Stomach (tissue), 4 donors: Measurements from ENCODE around the gene BRD9.

Experiments
- EP300 ChIP-seq: sonication (generic); formaldehyde crosslinking; IDR thresholded peaks from one replicate; pipeline ENCODE4 v1.6.1; 2017; ENCODE audit warnings: antibody characterized with exemption
- POLR2A ChIP-seq, 4 donors: fragments of 450-650 bp; IDR thresholded peaks; one replicate each; pipeline ENCODE4 v1.6.1; 2016; ENCODE audit warnings: antibody characterized with exemption in 4 of 4, control low read depth in 2 of 4, mild to moderate bottlenecking in 1 of 4, moderate library complexity in 1 of 4
- POLR2AphosphoS5 ChIP-seq, 3 donors: sonication (generic); formaldehyde crosslinking; IDR thresholded peaks; one replicate each; pipeline ENCODE4 v1.6.1; 2016; ENCODE audit warnings: antibody characterized with exemption in 3 of 3
- TF ChIP-seq, protein P1 (sequence below), 7 experiments: fragments of 450-650 bp in 4 of 7; fragments of 200-600 bp in 3 of 7; sonication (generic) in 3 of 7; IDR thresholded peaks; one replicate each; pipeline ENCODE4 v1.5.1; 2016 to 2019; ENCODE audit warnings: antibody characterized with exemption in 7 of 7, control low read depth in 2 of 7, mild to moderate bottlenecking in 1 of 7

DNA sequence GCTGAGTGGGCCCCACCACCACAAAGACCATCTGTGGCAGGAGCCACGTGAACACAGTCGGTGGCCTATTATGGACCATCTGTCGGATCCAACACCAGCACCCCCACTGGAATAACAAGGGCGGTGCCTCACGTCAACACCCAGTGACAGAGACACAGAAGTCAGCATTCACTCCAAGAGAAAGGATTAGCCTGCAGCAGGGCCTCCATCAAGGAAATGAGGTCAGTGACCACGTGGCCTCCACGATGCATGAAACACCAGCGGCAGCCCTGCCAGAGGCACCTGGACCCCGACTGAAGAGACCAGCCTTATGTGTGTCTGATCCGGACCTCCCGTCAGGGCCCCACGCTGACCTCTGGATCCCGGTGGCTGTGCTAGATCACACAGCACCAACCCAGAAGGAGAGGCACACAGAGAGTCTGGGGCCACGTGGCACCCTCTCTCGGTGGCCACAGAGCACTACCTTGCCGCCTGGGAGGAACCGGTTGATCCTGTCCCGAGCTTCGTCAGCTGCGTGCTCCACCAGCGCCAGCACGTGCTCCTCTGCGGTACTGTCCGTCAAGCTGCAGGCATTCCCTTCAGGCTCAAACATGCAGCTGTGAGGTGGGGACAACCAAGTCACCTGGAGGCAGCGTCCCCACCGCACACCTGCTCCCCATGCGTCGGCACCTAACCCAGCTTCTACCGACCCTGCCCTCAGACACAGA is 9.0 kb downstream of the BRD9 start:
- TF ChIP-seq, protein P1, sequence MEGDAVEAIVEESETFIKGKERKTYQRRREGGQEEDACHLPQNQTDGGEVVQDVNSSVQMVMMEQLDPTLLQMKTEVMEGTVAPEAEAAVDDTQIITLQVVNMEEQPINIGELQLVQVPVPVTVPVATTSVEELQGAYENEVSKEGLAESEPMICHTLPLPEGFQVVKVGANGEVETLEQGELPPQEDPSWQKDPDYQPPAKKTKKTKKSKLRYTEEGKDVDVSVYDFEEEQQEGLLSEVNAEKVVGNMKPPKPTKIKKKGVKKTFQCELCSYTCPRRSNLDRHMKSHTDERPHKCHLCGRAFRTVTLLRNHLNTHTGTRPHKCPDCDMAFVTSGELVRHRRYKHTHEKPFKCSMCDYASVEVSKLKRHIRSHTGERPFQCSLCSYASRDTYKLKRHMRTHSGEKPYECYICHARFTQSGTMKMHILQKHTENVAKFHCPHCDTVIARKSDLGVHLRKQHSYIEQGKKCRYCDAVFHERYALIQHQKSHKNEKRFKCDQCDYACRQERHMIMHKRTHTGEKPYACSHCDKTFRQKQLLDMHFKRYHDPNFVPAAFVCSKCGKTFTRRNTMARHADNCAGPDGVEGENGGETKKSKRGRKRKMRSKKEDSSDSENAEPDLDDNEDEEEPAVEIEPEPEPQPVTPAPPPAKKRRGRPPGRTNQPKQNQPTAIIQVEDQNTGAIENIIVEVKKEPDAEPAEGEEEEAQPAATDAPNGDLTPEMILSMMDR (IDR thresholded peaks at IDR 0.05) = no peak
- no peak for TF ChIP-seq EP300
- TF ChIP-seq POLR2A (IDR thresholded peaks at IDR 0.05) = no peak
- no peak for TF ChIP-seq POLR2AphosphoS5 (IDR thresholded peaks at IDR 0.05)
